GM21367 (cell line): Measurements from ENCODE around the gene MCC.

ENCODE experiments used
- ATAC-seq: cut with Tn5 transposase; IDR thresholded peaks from one replicate; pipeline ENCODE4 v1.9.1; 2021; ENCODE audit not compliant: unreplicated experiment

MCC gene

DNA sequence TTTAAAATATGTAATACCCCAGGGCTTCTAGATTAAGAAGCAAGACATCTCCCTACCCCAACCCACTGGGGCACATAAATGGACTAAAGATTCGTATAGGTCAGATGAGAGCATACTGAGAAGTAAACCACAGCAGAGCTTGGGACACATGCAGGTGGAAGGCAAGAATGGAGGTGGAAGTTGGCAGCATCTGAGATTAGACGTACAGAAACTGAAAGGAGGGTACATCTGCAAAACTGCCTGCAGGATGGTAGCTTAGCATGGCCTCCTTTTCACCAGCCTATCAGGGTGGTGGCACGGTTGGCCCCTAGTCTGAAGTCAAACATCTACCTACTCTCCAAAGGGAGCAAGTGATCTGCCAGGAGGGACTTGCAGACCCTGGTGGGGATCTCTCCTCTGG, 235.2 kb downstream of the MCC start:
- ATAC-seq, result no peak

DNA sequence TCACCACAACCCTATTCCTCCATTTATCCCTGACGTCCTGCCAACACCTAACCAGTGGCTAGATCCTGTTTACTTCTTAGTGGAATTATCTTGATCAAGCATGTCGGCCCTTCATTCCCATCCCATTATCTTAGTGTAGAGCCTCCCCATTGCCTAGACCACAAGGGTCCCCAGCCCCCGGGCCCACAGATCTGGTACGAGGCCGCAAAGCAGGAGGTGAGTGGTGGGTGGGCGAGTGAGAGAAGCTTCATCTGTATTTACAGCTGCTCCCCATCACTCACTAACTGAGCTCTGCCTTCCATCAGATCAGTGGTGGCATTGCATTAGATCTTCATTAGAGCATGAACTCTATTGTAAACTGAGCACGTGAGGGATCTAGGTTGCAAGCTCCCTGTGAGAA, 236.2 kb downstream of the MCC start:
- ATAC-seq, result no peak

DNA sequence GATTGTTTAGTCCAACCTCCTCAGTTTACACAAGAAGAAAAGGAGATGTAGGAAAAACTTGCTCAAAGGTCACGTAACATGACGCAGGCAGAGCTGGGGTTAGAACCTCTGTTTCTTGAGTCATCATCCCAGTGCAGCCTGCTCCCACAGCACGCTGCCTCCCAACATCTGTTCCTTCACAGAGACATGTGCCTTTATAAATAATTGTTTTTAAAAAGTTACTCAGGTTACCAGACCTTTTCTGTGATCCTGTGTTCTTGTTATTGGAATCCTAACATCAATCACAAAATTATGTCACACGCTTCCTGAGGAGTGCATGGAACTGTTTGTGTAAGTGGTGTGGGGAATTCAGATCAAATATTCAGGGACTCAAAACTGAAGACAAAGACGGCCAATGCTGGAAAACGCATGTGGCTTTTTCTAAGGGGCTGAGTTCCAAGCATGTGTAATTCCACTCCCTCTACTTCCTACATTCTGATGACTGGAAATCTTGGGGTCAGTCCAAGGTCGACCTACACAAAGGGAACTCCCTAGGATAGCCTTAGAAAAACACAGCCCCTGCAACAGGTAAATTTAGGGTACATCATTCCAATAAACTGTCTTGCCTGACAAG, 237.8 kb downstream of the MCC start:
- ATAC-seq, result no peak

DNA sequence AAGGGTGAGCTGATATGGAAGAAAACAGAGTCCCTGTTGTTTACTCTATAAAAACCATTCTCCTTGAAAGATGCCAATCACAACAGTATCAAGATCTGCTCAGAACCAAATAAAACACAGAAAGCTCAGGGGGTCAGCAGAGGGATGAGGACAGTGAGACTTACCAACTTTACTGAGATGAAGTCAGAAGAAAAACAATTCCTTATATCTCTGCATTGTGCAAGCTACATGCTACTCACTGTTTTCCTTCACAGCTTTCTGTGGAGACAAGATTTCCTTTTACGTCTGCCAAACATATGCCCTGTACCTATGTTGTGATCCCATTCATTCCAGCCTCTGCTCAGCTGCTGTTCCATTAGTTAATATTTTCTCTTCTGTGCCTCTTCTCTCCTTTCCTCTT, 239.0 kb downstream of the MCC start:
- ATAC-seq, result no peak

DNA sequence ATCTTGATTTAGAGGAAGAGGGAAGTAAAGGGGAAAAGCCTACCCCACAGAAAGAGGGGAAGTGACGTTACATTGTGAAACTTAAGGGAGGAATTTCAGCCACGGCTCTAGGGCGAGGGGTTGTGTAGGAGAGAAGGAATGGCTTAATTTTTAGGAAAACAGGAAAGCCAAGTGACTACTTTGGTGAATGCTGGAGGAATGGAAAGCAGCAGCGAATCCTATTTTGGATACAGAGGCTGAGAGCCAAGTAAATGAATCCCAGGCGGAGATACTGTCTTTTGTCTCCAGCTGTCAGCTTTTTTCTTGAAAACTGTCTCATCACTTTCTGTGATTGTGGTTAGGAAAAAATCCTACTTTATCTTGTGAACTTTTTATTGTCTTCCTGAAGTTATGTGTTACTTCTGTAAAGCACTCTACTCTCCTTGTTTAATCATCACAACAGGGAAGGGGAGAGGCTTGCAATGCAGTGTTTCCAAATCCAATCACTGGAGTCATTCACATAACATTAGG, 241.8 kb downstream of the MCC start:
- no peak for ATAC-seq

DNA sequence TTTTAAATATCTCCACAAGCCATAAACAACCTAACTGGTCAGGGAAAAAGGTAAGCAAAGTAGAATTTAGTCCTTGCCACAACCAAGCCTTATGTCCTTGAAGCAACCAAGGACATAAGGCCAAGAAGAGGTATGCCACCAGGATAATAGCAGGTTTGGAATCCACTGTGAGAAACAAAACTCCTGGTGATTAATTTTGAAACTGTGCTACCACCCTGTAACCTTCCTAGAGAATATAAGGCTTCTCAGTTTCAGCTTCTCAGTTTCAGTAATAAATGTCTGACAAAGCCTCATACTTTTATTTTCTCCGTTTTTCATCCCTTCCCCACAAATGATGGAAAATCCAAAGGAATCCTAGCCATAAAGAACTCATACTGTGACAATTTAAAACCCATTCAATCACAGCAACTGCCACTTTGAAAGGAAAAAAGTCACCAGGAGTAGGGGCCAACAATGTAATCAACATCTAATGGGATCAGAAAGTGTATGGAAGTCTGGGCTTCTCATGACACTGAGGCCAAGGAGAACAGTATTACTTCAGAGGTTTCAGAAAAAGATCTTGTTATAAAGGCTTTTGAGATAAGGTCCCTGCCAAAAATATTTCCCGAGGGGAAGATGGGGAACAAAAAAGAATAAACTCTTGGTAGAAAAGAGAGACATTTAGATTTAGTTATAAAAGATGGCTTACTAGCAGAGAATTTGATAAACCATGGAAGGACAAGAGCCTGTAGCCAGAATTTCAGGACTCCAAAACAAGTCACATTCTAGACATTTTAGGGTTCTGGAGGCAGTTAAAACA, 242.6 kb downstream of the MCC start:
- no peak for ATAC-seq

DNA sequence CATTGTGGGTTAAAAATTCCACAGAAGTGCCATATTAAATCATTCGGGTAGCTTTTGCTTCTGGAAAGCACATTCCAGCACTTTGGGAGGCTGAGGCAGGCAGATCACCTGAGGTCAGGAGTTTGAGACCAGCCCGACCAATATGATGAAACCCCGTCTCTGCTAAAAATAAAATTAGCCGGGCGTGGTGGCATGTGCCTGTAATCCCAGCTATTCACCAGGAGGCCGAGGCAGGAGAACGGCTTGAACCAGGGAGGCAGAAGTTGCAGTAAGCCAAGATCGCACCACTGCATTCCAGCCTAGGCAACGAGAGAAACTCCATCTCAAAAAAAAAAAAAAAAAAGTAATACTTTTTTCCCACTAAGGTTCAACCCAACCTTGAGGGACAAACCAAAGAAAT, 243.3 kb downstream of the MCC start:
- no peak for ATAC-seq

DNA sequence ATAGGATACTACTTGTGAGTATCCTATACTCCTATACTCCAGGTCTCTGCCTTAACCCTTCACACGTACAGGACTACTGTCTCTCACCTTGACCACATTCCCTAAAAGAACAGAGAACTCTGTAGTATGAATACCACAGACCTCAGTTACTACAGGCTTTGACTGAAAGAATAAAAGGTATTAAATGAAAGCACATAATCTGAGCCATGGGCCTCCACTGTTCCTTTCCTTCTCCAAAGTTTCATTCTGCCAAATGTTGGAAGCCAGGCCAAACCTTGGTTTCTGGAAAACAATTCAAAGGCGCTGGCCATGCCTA, 244.9 kb downstream of the MCC start:
- no peak for ATAC-seq

DNA sequence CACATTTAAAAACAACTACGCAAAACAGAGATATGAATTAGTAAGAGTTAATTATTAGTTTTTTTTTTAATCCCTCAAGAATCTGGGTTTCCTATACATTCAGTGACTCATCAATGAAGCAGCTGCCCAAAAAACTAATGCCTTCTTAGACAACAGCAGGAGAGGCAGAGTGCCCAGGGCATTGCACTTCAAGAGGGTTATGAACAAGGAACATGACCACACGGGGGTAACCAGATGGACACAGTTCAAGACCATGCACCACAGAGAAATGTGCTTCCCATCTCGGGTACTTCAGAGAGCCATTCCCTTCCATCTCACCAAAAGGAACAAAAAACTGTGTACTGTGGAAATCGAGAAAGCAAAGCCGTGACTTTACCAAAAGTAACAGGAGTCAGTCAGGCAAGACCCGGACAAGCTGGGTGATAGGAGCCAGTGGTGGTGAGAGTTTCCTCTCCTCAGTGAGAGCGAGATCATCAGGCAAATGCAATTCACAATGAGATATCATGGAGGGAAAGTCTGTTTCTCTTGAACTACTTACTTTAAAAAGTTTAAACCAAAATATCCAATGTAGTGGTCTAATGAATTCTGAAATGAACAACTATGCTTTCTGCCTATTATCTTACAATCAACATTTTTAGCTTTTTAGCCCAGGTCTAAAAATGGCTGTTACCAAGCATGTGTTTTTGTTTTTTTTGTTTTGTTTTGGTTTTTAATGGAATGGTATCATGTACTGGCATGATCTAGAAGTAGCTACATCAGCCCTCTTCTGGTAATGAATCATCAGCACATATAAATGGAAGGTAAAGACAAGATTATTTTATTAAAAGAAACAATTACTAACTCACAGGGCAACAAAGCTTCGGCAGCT, 245.5 kb downstream of the MCC start:
- ATAC-seq, result no peak

DNA sequence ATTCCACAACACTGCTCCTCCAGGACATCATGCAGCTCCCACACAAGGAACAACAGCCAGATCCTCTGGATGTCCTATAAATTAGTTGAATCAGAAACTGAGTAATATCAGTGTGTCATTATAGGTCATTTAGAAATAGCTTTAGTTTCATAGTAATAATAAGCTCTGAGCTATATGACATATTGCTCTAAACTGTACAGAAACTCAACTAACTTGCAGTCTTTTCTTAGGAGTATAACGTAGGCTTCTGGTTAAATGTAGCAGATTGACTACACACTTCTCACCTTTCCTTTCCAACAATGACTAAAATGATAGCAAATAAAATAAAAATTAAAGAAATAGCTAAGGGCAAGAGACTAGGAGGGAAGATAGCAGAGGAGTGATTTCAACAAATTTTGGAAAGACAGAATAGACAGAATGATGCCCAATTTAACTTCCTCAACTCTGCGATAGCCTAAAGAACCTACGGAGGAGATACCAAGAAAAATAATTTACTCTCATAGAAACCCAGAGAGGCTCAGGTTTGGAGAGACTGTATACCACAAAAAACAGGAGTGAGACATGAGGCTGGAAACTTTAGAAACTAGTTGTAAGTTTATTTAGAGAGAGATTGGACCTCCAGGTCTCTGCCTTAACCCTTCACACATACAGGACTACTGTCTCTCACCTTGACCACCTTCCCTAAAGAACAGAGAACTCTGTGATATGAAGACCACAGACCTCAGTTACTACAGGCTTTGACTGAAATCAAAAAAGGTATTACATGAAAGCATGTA, 247.1 kb downstream of the MCC start:
- no peak for ATAC-seq

DNA sequence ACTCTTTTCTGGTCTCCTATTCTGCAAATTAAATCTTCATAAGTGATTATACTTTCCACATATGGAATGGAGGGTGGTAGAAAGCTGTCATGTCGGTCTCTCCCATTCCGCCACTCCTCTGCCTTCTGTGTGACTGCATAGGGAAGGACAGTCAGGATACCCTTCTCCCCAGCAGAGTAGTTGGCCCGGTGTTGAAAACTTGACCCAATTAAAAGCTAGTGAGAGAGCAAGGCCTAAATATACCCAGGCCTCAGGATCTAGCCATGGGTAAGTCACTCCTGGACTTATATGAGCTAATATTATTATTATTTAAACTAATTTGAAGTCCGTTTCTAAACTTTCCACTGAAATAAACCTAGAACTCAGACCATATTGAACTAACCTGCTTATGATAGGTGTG, 248.2 kb downstream of the MCC start:
- no peak for ATAC-seq

DNA sequence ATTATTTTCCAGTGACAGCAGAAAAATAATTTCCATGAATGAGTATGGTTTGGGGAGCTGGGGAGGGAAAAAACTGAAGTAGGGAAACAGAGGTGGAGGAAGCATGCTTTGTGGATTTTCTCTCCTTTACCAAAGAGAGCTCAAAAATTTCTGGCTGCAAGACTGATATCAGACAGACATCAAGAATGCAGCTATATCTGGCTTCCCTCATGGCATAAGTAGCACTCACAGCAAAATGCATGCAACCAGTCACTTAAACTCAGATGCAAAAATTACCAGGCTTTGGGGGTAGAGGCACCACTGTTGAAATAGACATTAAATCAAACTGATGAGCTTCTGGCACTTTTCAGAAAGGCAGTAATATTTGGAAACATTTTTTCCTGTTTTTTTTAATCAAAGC, 250.4 kb downstream of the MCC start:
- no peak for ATAC-seq

DNA sequence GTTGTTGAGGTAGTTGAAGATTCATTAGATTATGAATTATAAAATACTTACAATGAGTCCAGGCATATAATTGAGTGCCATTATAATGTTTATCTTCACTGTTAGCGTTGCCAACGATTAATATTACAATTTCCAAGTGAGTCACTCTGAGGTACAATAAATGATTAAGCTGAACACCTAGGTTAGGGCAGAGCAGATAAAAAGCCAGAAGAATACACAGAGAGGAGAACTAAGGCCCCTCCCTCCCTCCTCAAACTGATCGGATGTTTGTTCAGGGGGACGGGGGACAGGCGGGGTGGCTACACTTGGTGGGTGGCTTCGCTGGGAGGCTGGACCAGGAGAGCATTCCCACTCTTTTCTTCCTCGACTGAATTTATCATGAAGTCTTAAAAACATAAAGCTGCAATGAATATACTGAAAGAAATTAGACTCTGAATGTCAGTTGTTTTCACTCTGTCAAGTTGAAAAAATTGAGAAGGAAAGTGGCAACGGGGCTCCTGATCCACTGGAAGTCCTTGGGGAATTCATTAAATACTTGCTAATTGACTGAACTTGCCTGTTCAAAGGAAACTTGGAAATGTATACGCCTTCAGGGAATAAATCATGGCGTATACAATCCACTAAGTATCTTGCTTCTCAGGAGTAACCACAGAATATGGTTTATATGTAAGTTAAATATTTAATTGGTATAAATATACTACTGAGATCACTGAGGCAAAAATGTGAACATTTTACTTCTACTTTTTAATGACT, 251.5 kb downstream of the MCC start:
- ATAC-seq, result no peak

DNA sequence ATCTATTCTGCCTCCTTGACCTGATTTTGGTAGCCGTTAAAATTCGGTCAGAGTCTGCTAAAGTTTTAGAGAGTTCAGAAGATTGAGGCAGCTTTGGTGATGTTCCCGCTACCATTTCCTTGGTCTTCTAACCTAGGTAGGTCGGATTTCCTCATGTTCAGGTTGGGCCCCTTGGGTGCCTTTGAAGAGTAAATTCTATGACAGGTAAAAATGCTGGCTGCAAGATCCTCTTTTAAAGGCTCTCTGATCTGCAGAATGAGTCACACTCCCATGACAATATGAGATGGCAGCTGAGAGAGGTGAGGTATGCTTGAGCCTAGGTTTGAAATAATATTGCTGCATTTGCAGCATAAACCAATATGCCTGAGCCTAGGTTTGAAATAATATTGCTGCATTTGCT, 252.4 kb downstream of the MCC start:
- no peak for ATAC-seq

DNA sequence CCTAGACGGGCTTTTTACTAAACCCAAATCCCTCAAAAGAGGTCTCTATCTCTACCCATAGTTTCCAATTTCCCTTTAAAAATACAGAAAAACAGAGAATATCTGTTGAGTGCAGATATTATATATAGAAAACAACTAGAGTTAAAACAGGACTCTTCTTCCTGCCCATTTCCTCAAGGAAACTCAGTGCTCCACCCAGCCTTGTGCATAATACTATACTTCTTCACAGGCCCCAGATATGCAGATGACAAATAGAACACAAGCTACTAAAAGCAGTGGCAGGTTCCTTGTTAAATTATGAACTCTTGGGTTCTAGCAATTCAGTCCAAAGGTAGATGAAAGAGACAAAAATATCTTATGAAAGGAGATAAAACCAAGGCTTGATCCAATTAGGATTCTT, 253.7 kb downstream of the MCC start:
- no peak for ATAC-seq

DNA sequence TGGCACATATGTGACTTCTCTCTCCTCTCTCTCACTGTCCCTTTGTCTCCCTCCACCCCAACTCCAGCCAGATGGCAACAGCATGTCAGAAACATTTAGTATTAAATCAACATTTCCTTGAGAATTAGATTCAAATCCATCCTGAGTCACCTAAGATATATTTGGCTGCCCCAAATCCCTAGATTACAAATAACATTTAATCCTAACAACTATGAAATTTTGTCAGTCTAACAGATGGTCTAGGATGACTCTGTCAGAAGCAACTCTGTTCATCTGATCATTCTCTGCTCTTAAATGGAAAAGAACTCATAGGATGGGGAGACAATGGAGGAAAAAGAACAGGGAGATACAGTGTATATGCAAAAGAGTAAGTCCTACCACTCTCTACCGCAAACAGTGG, 254.6 kb downstream of the MCC start:
- no peak for ATAC-seq

DNA sequence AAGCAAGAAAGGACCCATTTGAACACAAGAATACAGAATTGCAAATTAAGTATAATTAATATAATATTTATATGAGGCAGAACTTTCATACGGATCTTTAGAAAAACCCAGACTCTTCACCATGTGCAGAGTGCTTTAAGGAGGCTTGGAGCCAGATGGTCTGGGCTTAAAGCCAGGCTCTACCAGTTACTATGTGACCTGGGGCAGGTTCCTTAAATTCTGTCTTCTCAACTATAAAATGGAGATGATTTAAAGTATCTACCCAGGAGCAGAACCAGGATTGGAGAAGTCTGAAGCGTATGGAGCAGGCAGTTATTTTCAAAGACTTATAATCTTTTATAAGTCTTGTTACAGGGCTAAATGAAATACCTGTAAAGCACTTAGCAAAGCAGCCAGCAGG, 255.6 kb downstream of the MCC start:
- ATAC-seq, result no peak

DNA sequence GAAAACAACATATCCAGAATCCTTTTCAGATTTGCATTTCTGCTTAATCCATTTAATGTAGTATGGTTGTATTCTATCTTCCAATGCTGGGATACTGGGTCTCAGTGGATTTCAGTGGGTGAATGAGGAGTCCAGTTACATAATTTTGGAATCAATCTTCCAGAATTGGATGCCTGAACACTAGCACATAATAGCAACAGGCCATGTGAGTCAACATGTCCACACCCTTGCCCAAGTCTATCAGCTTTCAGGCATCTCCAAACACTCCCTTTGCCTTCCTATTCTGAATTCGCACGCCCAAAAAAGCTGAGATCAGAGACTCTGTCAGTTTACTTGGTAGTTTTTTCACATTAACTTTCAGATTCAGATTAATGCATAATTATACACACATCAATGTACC, 256.0 kb downstream of the MCC start:
- ATAC-seq, result no peak

DNA sequence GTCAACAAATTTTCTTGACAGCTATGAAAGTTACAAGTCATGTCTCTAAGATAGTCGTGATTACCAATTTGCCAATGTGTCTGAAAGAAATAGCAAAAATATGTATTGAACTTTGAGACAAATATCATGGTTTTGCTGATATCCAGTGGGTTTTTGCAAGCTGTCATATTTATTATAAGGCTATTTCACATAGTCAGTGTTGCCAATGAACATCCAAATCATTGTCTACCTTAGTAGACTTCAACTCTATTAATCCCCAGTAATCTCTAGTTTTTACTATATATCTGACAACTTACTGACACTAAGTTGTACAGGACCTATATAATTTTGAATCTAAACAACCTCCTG, 256.6 kb downstream of the MCC start:
- no peak for ATAC-seq
